AG04449 (cell line): Measurements from ENCODE around the gene XYLT1.

Experiments
- CTCF ChIA-PET: fragments of 350-600 bp; formaldehyde crosslinking; extraction: SDS; loops from one replicate; lab custom pipeline; 2021; ENCODE audit warnings: antibody characterized with exemption; lab: Yijun Ruan, JAX
- POLR2A ChIA-PET: fragments of 400-600, 350-600 bp; formaldehyde crosslinking; extraction: SDS; loops from one replicate; lab custom pipeline; 2020; ENCODE audit warnings: antibody characterized with exemption, inconsistent platforms; lab: Yijun Ruan, JAX
- DNase-seq: peaks from one replicate; pipeline ENCODE4 v3.0.0-alpha.2; 2010; ENCODE audit warnings: low read depth, low spot score
- H3K4me3 ChIP-seq: 2 replicates; pipeline ENCODE4 v1.5.1; 2011; ENCODE audit warnings: low read depth, mild to moderate bottlenecking, control low read depth, low read length
- TF ChIP-seq, protein P1 (sequence below): IDR thresholded peaks from one replicate; pipeline ENCODE4 v1.5.1; 2011; ENCODE audit warnings: mild to moderate bottlenecking, moderate library complexity, low read length, control low read depth, inconsistent platforms; ENCODE audit not compliant: insufficient read depth; ENCODE audit errors: missing control alignments

XYLT1 gene

GRCh38 chr16:17295948-17296347 is 174.8 kb downstream of the XYLT1 start:
- POLR2A ChIA-PET: no interaction called here
- H3K4me3 ChIP-seq: no peak overlapping the region
- DNase-seq: no peak
- CTCF ChIA-PET: interaction anchor here (1.4 kb wide), 1 partner anchor 12 kb away, joined by 4 read pairs; no protein-coding TSS in a partner anchor
- TF ChIP-seq, protein P1, sequence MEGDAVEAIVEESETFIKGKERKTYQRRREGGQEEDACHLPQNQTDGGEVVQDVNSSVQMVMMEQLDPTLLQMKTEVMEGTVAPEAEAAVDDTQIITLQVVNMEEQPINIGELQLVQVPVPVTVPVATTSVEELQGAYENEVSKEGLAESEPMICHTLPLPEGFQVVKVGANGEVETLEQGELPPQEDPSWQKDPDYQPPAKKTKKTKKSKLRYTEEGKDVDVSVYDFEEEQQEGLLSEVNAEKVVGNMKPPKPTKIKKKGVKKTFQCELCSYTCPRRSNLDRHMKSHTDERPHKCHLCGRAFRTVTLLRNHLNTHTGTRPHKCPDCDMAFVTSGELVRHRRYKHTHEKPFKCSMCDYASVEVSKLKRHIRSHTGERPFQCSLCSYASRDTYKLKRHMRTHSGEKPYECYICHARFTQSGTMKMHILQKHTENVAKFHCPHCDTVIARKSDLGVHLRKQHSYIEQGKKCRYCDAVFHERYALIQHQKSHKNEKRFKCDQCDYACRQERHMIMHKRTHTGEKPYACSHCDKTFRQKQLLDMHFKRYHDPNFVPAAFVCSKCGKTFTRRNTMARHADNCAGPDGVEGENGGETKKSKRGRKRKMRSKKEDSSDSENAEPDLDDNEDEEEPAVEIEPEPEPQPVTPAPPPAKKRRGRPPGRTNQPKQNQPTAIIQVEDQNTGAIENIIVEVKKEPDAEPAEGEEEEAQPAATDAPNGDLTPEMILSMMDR: no peak

DNA sequence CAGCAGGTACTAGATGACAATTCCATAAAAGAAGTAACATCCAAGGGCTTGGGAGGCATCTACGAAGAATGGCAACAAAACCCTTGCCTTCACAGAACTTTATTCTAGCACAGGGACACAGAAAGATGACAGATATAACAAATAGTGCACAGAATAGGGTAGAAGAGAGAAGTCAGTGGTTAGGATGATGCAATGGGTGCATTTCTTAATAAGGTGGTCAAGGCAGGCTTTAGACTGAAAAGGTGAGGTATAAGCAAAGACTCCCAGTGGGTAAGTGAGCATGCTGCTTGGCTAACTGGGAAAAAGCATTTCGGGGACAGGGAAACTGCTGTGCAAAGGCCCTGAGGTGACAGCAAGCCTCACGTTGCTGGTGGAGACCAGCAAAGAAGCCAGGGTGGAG is 175.9 kb downstream of the XYLT1 start:
- no peak overlapping the region for H3K4me3 ChIP-seq
- TF ChIP-seq, protein P1: no peak
- POLR2A ChIA-PET: no interaction called here
- CTCF ChIA-PET: interaction anchor here (1.4 kb wide), 1 partner anchor 11 kb away, joined by 4 read pairs; no protein-coding TSS in a partner anchor
- no peak for DNase-seq

- no peak for DNase-seq
- TF ChIP-seq, protein P1: no peak
- POLR2A ChIA-PET: interaction anchor here (0.6 to 0.7 kb wide), 2 partner anchors 21 to 1276 kb away, joined by 3 read pairs; no protein-coding TSS in a partner anchor
- no peak overlapping the region for H3K4me3 ChIP-seq
- CTCF ChIA-PET: no interaction called here
These were observed 176.8 kb downstream of the XYLT1 start for GRCh38 chr16:17293813-17294558.

DNA sequence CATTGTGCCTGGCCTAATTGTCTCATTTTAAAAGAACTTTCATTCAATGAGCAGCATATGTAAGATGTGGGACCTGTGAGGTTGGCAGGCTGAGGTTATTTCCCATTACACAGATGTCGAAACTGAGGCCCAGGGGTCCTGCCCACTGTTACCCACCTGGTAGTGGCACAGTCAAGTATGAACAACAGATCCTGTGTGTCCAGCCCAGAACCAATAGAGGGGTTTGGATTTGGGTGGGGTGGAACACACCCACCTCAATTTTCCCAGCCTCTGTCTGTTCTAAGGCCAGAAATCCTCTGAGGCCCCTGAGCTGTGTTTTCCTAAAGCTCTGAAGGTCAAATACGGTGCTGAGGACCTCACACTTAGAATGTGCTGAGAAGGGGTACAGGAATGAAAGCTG is 179.5 kb downstream of the XYLT1 start:
- no peak overlapping the region for H3K4me3 ChIP-seq
- POLR2A ChIA-PET: no interaction called here
- TF ChIP-seq, protein P1: no peak
- no peak for DNase-seq
- CTCF ChIA-PET: interaction anchor here (2.1 kb wide), 1 partner anchor 10 kb away, joined by 8 read pairs; no protein-coding TSS in a partner anchor

DNA sequence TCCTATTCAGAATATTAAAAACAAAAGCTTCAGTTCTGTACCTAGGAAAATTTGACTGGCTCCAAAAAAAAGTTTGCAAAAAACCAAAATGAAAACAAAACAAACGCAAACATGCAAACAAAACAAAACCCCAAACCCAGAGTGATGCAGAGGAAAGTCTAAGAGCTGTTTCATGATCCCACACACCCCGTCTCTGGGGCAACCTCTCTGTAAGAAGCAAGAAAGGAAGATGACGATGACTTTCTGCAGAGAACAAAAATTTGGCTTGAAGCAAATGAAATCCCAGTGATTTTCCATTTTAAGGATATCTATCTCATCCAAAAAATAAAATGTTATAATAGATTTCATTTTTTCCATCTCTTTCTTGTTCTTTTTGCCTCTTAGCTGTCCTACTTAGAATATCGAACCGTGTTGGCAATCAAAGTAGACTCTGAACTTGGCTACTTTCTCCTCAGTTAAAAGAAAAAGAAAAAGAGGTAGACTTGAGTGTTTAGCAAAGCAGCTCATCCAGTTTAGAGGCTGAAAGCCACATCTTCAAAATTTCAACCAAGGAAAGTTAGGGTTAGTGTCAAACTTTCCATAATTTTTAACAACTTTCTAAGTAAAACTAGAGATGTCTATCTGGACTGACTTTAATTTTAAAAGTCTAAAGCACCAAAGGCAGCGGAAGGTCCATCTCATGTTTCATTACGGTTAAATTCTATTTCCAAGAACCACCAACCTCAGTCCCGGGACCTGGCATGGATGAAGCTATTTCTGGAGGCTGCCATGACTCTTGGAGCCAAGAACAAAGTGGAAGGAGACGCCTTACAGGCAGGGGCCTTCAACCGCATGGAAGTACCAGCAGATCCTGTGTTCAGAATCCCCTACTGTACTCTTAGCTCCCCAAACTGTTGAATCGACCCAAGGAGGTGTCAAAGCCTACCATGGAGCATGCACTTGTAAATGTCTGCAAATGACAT is 180.8 kb downstream of the XYLT1 start:
- DNase-seq: no peak
- ChIA-PET CTCF (interaction anchor here (1.2 to 2.1 kb wide), 2 partner anchors 10 to 11 kb away, joined by 3 to 8 read pairs; no protein-coding TSS in a partner anchor), POLR2A (no interaction called here)
- H3K4me3 ChIP-seq: no peak overlapping the region
- TF ChIP-seq, protein P1: no peak
